Spinal cord (tissue), 10 donors: ENCODE data around the gene EMC9. TPM values are rescaled to one million over a fixed set of nuclear protein-coding genes. Genes with fewer than 3 reads are reported as not detected.

ENCODE experiments used
- DNase-seq, 6 donors: peaks; one replicate each; pipeline versions ENCODE4 v3.0.0 to v3.0.0-alpha.2; 2013 to 2015; ENCODE audit warnings: low spot score in 6 of 6, low read depth in 4 of 6
- H3K27ac ChIP-seq: one replicate; pipeline ENCODE4 v1.5.1; 2013; ENCODE audit warnings: low read depth, low read length, control low read depth
- H3K27me3 ChIP-seq: one replicate; pipeline ENCODE4 v1.6.1; 2013; ENCODE audit warnings: low read length; ENCODE audit not compliant: control insufficient read depth, insufficient read depth
- H3K36me3 ChIP-seq: one replicate; pipeline ENCODE4 v1.6.1; 2013; ENCODE audit warnings: low read length; ENCODE audit not compliant: control insufficient read depth, insufficient read depth
- H3K4me1 ChIP-seq: one replicate; pipeline ENCODE4 v1.6.1; 2013; ENCODE audit warnings: low read length; ENCODE audit not compliant: control insufficient read depth, insufficient read depth
- H3K4me3 ChIP-seq: one replicate; pipeline ENCODE4 v1.5.1; 2013; ENCODE audit warnings: low read depth, low read length, control low read depth
- H3K9me3 ChIP-seq: one replicate; pipeline ENCODE4 v1.6.1; 2013; ENCODE audit warnings: low read length; ENCODE audit not compliant: control insufficient read depth, insufficient read depth
- WGBS: methylation state at CpG from one replicate; pipeline ENCODE4 v1.1.5; 2013; ENCODE audit warnings: missing lambda C conversion rate; ENCODE audit not compliant: insufficient coverage; 5-methylcytosine and 5-hydroxymethylcytosine counted together
- polyA plus RNA-seq, 2 donors: library from polyadenylated mRNA; unstranded; fragments of 120-200 nt; gene quantifications; one replicate each; pipeline ENCODE4 v1.2.1, GENCODE V29; 2013; ENCODE audit not compliant: insufficient read length in 2 of 2
- total RNA-seq, 2 donors: library from RNA; depleted of rRNA in 1 of 2; stranded (reverse); fragments of 120-200 nt in 1 of 2; fragments of >200 nt in 1 of 2; gene quantifications; one replicate each; pipeline versions ENCODE4 v1.2.3 to v1.2.4, GENCODE V29; 2013 to 2014
- donor health status: healthy.

EMC9 gene
- total and polyA plus RNA-seq, 4 donors, result 11.0 to 37.2 (median 25.6) TPM

GRCh38 chr14:24132976-24133375 lies 8.4 kb downstream of the EMC9 start:
- H3K27ac ChIP-seq, result no peak overlapping the region

GRCh38 chr14:24132061-24132685 lies 9.2 kb downstream of the EMC9 start:
- Histone ChIP-seq H3K9me3 (no peaks in the 10 kb centered on the region), H3K36me3 (peaks cover 14% of the 10 kb centered on the region), H3K4me1 (peaks cover 16% of the 10 kb centered on the region), H3K4me3 (no peak overlapping the region), H3K27ac (no peak overlapping the region), H3K27me3 (no peaks in the 10 kb centered on the region)
- 84% methylated on average over 24 of the region's 24 CpGs for WGBS
- no peak for DNase-seq

More at GRCh38 chr14:24132976-24133375, 8.4 kb downstream of the EMC9 start:
- no peaks in the 10 kb centered on the region for H3K9me3 ChIP-seq
- no peak for DNase-seq
- WGBS, result no CpG with 5 or more reads among the region's 2 CpGs
- peaks cover 24% of the 10 kb centered on the region for H3K4me1 ChIP-seq
- H3K36me3 ChIP-seq, result peaks cover 22% of the 10 kb centered on the region
- no peak overlapping the region for H3K4me3 ChIP-seq
- no peaks in the 10 kb centered on the region for H3K27me3 ChIP-seq

DNA sequence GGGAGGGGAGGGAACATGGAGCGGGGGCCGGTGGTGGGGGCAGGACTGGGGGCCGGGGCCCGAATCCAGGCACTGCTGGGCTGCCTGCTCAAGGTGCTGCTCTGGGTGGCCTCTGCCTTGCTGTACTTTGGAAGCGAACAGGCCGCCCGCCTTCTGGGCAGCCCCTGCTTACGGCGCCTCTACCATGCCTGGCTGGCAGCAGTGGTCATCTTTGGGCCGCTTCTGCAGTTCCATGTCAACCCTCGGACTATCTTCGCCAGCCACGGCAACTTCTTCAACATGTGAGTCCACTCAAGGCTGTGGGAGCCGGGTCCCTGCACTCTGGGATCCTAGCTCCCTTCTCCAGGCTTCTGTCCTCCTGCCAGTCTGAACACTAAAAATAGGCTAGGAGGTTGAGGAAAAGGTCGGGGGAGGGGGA lies 9.8 kb downstream of the EMC9 start:
- no peak overlapping the region for H3K27ac ChIP-seq
- no peak overlapping the region for H3K4me3 ChIP-seq
- 86% methylated on average over 13 of the region's 15 CpGs for WGBS
- peaks cover 12% of the 10 kb centered on the region for H3K36me3 ChIP-seq
- H3K27me3 ChIP-seq, result no peaks in the 10 kb centered on the region
- DNase-seq, result no peak
- peaks cover 10% of the 10 kb centered on the region for H3K4me1 ChIP-seq
- no peaks in the 10 kb centered on the region for H3K9me3 ChIP-seq

DNA sequence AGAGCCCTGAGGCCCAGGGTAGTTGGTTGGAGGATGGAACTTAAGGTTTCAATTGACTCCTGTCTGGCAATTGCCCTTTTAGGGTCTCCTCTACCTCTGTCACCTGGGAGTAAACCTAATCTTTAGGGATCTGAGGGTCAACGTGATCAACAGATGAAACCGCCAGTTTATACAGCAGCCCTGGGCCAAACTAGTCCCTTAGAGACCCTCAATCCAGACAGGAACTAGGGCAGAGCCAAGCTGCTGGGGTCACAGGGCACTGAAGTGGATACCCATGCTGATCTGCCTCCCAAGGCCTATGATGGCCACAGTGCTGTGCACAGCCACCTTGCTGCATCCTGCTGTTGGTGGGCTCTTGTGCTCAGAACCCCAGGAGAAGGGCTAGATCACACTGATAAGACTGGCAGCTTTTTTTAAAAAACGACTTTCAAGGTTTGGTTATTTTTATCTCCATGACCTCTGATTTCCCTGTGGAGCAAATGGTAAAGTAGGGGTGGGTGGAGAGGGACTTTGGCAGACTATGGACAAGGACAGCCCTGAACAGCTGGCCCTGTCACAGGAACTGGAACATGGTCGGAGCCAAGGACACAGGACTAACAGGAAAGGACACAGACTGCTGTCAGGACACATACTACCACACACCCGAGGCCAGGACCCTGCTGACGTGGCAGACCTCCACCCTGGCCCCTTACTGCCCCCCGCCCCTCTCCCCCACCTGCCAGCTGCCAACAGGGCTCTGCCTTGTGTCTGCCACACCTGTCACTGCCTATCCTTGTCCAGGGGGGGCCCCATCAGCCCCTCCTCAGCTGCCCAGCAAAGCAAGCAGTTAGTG lies 10.5 kb downstream of the EMC9 start:
- Histone ChIP-seq H3K27me3 (no peaks in the 10 kb centered on the region), H3K4me1 (peaks cover 7% of the 10 kb centered on the region), H3K36me3 (peaks cover 12% of the 10 kb centered on the region), H3K9me3 (no peaks in the 10 kb centered on the region), H3K4me3 (no peak overlapping the region), H3K27ac (no peak overlapping the region)
- 73% methylated on average over 6 of the region's 7 CpGs for WGBS
- DNase-seq, result no peak

- Histone ChIP-seq H3K27me3 (no peaks in the 10 kb centered on the region), H3K27ac (no peak within 1 kb of the TSS), H3K4me1 (peaks cover 4% of the 10 kb centered on the region), H3K4me3 (no peak within 1 kb of the TSS), H3K36me3 (peaks cover 12% of the 10 kb centered on the region), H3K9me3 (no peaks in the 10 kb centered on the region)
- no peak for DNase-seq
- WGBS, result 89% methylated on average over 4 of the region's 5 CpGs
Measured at GRCh38 chr14:24130380-24130716, 11.0 kb downstream of the EMC9 start, which contains the start of gene FITM1. FITM1 (plus strand) TSS chr14:24130659; CDS start chr14:24131564, 905 bp downstream.

DNA sequence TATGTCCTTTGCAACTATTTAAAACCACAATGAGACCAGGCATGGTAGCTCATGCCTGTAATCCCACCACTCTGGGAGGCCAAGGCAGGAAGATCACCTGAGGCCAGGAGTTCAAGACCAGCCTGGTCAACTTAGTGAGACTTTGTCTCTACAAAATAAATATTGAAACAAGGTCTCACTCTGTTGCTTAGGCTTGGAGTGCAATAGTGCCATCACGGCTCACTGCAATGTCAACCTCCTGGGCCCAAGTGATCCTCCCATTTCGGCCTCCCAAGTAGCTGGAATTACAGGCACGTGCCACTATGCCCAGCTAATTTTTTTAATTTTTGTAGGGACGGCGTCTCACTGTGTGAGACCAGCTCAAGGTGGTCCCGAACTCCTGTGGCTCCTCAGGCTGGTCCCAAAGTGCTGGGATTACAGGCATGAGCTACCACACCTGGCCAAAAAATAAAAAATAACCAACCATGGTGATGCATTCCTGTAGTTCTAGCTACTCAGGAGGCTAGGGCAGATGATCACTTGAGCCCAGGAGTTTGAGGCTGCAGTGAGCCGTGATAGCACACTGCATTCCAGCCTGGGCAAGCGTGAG lies 11.9 kb downstream of the EMC9 start:
- H3K9me3 ChIP-seq, result no peaks in the 10 kb centered on the region
- no peak for DNase-seq
- peaks cover 12% of the 10 kb centered on the region for H3K36me3 ChIP-seq
- H3K4me1 ChIP-seq, result no peaks in the 10 kb centered on the region
- H3K4me3 ChIP-seq, result no peak overlapping the region
- WGBS, result 99% methylated on average over 4 of the region's 8 CpGs
- H3K27me3 ChIP-seq, result no peaks in the 10 kb centered on the region
- H3K27ac ChIP-seq, result no peak overlapping the region

- Histone ChIP-seq H3K9me3 (no peaks in the 10 kb centered on the region), H3K36me3 (peaks cover 20% of the 10 kb centered on the region), H3K4me1 (no peaks in the 10 kb centered on the region), H3K27me3 (no peaks in the 10 kb centered on the region), H3K4me3 (no peak overlapping the region), H3K27ac (no peak overlapping the region)
- 84% methylated on average over 2 of the region's 2 CpGs for WGBS
- DNase-seq, result no peak
Measured at GRCh38 chr14:24127673-24128072, 13.7 kb downstream of the EMC9 start.

GRCh38 chr14:24126939-24127338 lies 14.5 kb downstream of the EMC9 start:
- peaks cover 20% of the 10 kb centered on the region for H3K36me3 ChIP-seq
- no peak for DNase-seq
- no peaks in the 10 kb centered on the region for H3K27me3 ChIP-seq
- no peaks in the 10 kb centered on the region for H3K4me1 ChIP-seq
- no peak overlapping the region for H3K4me3 ChIP-seq
- no peaks in the 10 kb centered on the region for H3K9me3 ChIP-seq
- H3K27ac ChIP-seq, result no peak overlapping the region

DNA sequence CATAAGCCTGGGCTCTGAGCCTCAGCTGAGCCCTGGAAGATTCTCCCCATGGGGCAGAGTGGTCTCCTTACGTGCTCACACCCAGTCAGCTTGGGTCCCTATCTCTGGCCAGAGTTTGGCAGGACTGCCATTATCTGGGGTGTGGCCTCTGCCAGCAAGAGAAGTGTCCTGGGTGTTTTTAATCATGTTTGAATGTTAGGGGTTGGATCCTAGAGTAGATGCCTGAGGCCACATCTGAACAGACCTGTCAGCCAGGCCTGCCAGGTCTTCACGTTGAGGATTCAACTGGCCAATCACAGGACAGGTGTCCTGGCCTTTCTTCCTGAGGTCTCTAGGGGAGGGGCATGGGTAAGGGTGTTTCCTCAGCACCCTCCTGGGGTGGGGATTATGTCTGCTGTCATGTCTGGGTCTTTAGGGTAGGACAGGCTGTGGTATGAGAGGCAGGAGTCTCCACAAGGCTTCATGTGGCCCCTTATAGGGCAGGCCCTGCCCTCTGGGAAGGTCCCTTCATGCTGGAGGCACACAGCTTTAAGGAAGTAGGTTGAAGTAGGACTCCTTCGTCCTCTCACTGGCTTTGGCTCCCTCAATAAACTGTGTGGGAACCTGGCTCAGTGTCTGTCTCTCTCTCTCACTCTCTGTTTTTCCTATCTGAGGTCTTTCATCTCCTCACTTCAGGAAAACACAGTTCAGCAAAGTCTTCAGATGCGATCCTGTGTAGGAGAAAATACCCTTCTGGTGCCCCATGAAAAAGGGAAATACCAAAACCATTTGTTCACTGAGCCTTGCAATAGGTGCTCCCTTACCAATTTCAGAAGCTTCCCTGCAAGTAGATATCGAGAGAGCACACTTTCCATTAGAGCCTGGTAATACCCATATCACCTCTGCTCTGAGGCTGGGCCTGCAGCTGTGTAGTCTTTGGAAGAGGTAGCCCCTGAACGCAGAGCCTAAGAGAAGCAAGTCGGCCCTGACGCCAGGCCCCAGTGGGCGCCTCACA lies 17.7 kb downstream of the EMC9 start:
- Histone ChIP-seq H3K36me3 (peaks cover 45% of the 10 kb centered on the region), H3K27me3 (no peaks in the 10 kb centered on the region)

More for the DNA sequence above, 17.7 kb downstream of the EMC9 start:
- Histone ChIP-seq H3K4me1 (no peaks in the 10 kb centered on the region), H3K9me3 (no peaks in the 10 kb centered on the region), H3K4me3 (no peak overlapping the region), H3K27ac (no peak overlapping the region)
- DNase-seq, result no peak
- 88% methylated on average over 9 of the region's 9 CpGs for WGBS
